Aorta (tissue), 5 donors: Measurements from ENCODE around the gene TLCD3A. TPM values are rescaled to one million over a fixed set of nuclear protein-coding genes. Genes with fewer than 3 reads are reported as not detected.

ENCODE experiments used
- ATAC-seq: fragments of 200-7000 bp; cut with Tn5 transposase; one replicate; pipeline ENCODE4 v1.9.1; 2022; ENCODE audit warnings: moderate library complexity; ENCODE audit not compliant: low FRiP score
- DNase-seq, 2 donors: peaks; one replicate each; pipeline ENCODE4 v3.0.0-alpha.2; 2020
- H3K27ac ChIP-seq, 2 donors: one replicate each; pipeline ENCODE4 v1.5.1; 2013; ENCODE audit warnings: low read length in 2 of 2, mild to moderate bottlenecking in 2 of 2, moderate library complexity in 2 of 2, control low read depth in 1 of 2, inconsistent platforms in 1 of 2, low read depth in 1 of 2
- H3K27me3 ChIP-seq, 2 donors: one replicate each; pipeline ENCODE4 v1.6.1; 2013; ENCODE audit warnings: control low read depth in 1 of 2, low read length in 1 of 2, mild to moderate bottlenecking in 1 of 2, moderate library complexity in 1 of 2; ENCODE audit not compliant: insufficient read depth in 2 of 2, control insufficient read depth in 1 of 2
- H3K36me3 ChIP-seq, 2 donors: one replicate each; pipeline ENCODE4 v1.6.1; 2013; ENCODE audit warnings: control low read depth in 1 of 2, low read length in 1 of 2, mild to moderate bottlenecking in 1 of 2; ENCODE audit not compliant: insufficient read depth in 2 of 2, control insufficient read depth in 1 of 2
- H3K4me1 ChIP-seq, 2 donors: one replicate each; pipeline ENCODE4 v1.6.1; 2013; ENCODE audit warnings: low read length in 2 of 2, control low read depth in 1 of 2, mild to moderate bottlenecking in 1 of 2, moderate library complexity in 1 of 2; ENCODE audit not compliant: insufficient read depth in 2 of 2, control insufficient read depth in 1 of 2
- H3K4me3 ChIP-seq, 2 donors: one replicate each; pipeline ENCODE4 v1.5.1; 2013; ENCODE audit warnings: low read length in 2 of 2, control low read depth in 1 of 2, mild to moderate bottlenecking in 1 of 2
- H3K9me3 ChIP-seq: one replicate; pipeline ENCODE4 v1.6.1; 2013; ENCODE audit warnings: mild to moderate bottlenecking, low read length; ENCODE audit not compliant: control insufficient read depth
- WGBS, 2 donors: extraction: QIAGEN DNeasy Blood & Tissue Kit; methylation state at CpG; one replicate each; pipeline ENCODE4 v1.1.7; 2013; 5-methylcytosine and 5-hydroxymethylcytosine counted together
- intact Hi-C, 2 donors: fragments of 100-400 bp; cut with DNase I; formaldehyde crosslinking; loops; one replicate each; pipeline versions ENCODE4 v1.14.2 to v1.15.0; 2022
- polyA plus RNA-seq, 2 donors: library from polyadenylated mRNA; stranded (reverse); fragments of 200-250 nt; gene quantifications; one replicate each; pipeline ENCODE4 v1.2.3, GENCODE V29; 2013
- total RNA-seq, 2 donors: library from RNA; stranded (reverse); fragmentation: NEBNext Ultra II Directional; extraction: Animal tissue kit (Norgen Biotek cat#: 25700); gene quantifications; one replicate each; pipeline ENCODE4 v1.2.1, GENCODE V29; 2021
- donor health status: healthy with polysubstance abuse.
- donor health status: Bipolar disorder and iron deficiency.
- donor health status: DM: no; HTN: no; CAD: no.
- donor health status: DM: no; HTN: no; CAD: no.
- donor health status: DM: yes; HTN: yes; CAD: no.

The TLCD3A gene
- total and polyA plus RNA-seq, 4 donors: 2.8 to 11.1 (median 6.2) TPM

DNA sequence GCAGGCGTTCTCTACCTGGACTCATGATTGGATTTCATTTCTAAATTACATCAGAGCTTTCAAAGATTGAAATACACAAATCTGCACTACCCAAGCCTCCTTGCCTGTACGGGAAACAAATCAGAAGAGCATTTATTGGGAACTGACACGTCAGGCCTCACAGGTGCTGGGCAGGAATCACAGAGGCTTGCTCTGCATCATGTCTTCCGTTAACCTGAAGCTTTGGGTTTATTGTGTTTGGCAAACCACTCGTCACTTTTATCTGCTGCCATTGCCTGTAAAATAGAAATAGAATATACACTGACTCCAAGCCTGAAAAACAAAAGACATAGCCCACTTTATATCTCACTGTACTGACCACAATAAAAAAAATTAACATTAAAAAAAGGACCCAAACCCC is 27.6 kb downstream of the TLCD3A start:
- WGBS, 2 donors: 73 to 75% methylated on average over 5 of the region's 5 CpGs
- H3K36me3 ChIP-seq: peaks cover 2 to 6% of the 10 kb centered on the region in 2 donors
- H3K4me3 ChIP-seq: no peak overlapping the region
- H3K27me3 ChIP-seq: no peaks in the 10 kb centered on the region
- H3K27ac ChIP-seq: no peak overlapping the region
- no peaks in the 10 kb centered on the region for H3K9me3 ChIP-seq
- DNase-seq (no peak), ATAC-seq (no peak)
- intact Hi-C loops: no loop called here
- H3K4me1 ChIP-seq: no peaks in the 10 kb centered on the region

DNA sequence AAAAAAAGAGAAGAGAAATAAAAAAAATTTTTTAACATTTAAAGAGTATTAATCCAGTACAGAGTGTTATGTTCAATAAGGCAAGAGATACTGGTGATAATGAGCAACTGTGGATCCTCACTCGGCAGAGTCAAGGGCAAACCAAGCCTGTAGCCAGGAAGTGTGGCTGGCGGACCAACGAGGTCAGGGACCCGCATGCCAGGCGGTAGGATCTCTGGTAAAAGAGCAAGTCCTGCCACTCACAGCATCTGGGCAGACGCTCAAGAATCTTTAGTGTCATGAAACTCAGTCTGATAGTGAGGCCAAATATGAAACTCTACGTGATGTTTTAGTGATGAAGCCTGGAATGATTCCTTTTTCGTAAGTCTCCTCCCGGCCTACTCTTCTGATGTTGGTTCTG is 28.0 kb downstream of the TLCD3A start:
- DNase-seq (no peak), ATAC-seq (no peak)
- H3K27ac ChIP-seq: no peak overlapping the region
- no peaks in the 10 kb centered on the region for H3K27me3 ChIP-seq
- intact Hi-C loops: no loop called here
- H3K36me3 ChIP-seq: peaks cover 6 to 8% of the 10 kb centered on the region in 2 donors
- 81 to 83% methylated on average over 9 of the region's 9 CpGs for WGBS, 2 donors
- H3K4me1 ChIP-seq: no peaks in the 10 kb centered on the region
- H3K4me3 ChIP-seq: no peak overlapping the region
- no peaks in the 10 kb centered on the region for H3K9me3 ChIP-seq

DNA sequence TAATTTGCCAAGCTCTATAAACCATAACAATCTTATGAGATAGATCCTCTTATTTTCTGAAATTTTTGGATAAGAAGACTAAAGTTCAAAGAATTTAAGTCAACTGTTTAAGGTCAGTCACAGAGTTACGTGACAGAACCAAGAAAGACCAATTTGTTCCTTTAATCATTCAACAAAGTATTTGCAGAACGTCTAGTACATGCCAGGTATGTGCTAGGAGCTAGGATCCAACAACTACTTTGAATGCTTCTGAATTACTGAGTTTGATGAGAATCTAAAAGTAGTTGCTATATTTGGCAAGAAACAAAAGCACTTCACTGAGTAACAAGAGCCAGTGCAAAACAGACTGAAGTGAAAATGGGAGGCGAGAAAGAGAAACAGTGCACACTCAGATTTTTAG is 34.7 kb downstream of the TLCD3A start:
- no peaks in the 10 kb centered on the region for H3K9me3 ChIP-seq
- no peaks in the 10 kb centered on the region for H3K4me1 ChIP-seq
- WGBS, 2 donors: 14 to 45% methylated on average over 3 of the region's 3 CpGs
- intact Hi-C loops: no loop called here
- no peak for ATAC-seq
- DNase-seq: no peak
- no peak overlapping the region for H3K4me3 ChIP-seq
- H3K27ac ChIP-seq: no peak overlapping the region
- H3K36me3 ChIP-seq: peaks cover 4 to 9% of the 10 kb centered on the region in 2 donors
- H3K27me3 ChIP-seq: no peaks in the 10 kb centered on the region

DNA sequence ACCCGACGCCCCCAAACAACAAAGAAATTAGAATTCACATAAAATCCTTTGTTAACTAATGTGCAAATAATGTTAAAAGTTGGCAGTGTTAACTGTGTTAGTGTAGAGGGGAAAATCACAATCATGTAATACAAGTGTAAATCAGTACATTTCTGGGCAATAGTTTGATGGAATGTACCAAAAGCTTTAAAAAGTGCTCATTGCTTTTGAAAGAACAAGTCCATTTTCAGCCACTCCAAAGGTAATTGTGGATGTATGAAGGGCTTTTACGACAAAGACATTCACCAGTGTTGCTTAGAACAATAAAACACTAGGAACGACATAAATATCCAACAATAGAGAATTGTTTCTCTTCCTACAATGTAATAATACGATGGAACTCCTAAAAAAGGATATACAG is 40.6 kb downstream of the TLCD3A start:
- no peak overlapping the region for H3K4me3 ChIP-seq
- peaks cover 3 to 9% of the 10 kb centered on the region in 2 donors for H3K36me3 ChIP-seq
- intact Hi-C loops: no loop called here
- WGBS, 2 donors: 86 to 87% methylated on average over 5 of the region's 5 CpGs
- no peaks in the 10 kb centered on the region for H3K27me3 ChIP-seq
- DNase-seq: no peak
- no peak overlapping the region for H3K27ac ChIP-seq
- ATAC-seq: no peak
- no peaks in the 10 kb centered on the region for H3K9me3 ChIP-seq
- no peaks in the 10 kb centered on the region for H3K4me1 ChIP-seq

- peak in 1 of 2 donors; percentile 33 for DNase-seq
- no peak for ATAC-seq
- H3K27me3 ChIP-seq: no peaks in the 10 kb centered on the region
- intact Hi-C loops: no loop called here
- peaks cover 3 to 9% of the 10 kb centered on the region in 2 donors for H3K36me3 ChIP-seq
- H3K9me3 ChIP-seq: no peaks in the 10 kb centered on the region
- no peak overlapping the region for H3K4me3 ChIP-seq
- H3K27ac ChIP-seq: no peak overlapping the region
- no peaks in the 10 kb centered on the region for H3K4me1 ChIP-seq
- 62 to 66% methylated on average over 14 of the region's 14 CpGs for WGBS, 2 donors
Observed at GRCh38 chr17:773467-774312, 41.3 kb downstream of the TLCD3A start.

GRCh38 chr17:774313-774584 is 41.9 kb downstream of the TLCD3A start:
- no peak for ATAC-seq
- H3K4me3 ChIP-seq: no peak overlapping the region
- WGBS, 2 donors: 86 to 87% methylated on average over 5 of the region's 5 CpGs
- peaks cover 3 to 9% of the 10 kb centered on the region in 2 donors for H3K36me3 ChIP-seq
- no peaks in the 10 kb centered on the region for H3K9me3 ChIP-seq
- no peaks in the 10 kb centered on the region for H3K4me1 ChIP-seq
- H3K27ac ChIP-seq: no peak overlapping the region
- H3K27me3 ChIP-seq: no peaks in the 10 kb centered on the region
- intact Hi-C loops: no loop called here
- peak in 1 of 2 donors; percentile 13 for DNase-seq

DNA sequence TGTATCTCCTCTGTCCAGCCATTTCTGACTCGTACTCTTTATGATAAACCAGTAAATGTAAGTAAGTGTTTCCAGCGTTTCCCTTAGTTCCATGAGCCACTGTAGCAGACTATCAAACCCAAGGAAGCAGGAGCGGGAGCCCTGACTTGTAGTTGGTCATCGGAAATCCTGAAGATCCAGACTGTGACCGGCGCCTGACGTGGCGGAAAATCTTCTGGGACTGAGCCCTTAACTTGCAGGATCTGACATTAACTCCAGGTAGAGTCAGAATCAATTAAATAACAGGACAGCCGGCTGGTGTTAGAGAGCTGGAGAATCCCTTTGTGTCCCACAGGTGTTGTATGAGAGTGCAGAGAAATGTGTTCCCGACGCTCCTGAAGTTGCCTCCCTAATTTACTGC is 45.7 kb downstream of the TLCD3A start:
- no peaks in the 10 kb centered on the region for H3K9me3 ChIP-seq
- no peak overlapping the region for H3K4me3 ChIP-seq
- H3K27ac ChIP-seq: no peak overlapping the region
- intact Hi-C loops: no loop called here
- H3K4me1 ChIP-seq: no peaks in the 10 kb centered on the region
- ATAC-seq (no peak), DNase-seq (no peak)
- 91 to 92% methylated on average over 11 of the region's 11 CpGs for WGBS, 2 donors
- H3K36me3 ChIP-seq: peaks cover 0 to 9% of the 10 kb centered on the region in 2 donors
- H3K27me3 ChIP-seq: no peaks in the 10 kb centered on the region

GRCh38 chr17:781805-782731 is 49.7 kb downstream of the TLCD3A start, which contains the start of the genes GLOD4 and MRM3:
TSS of gene GLOD4 (minus strand) at chr17:782280. CDS start at chr17:782255, 25 bp downstream.
TSS of gene MRM3 (plus strand) at chr17:782353. CDS start at chr17:782379, 26 bp downstream.
- Histone ChIP-seq H3K9me3 (no peaks in the 10 kb centered on the region), H3K4me3 (peak within 1 kb of the TSS; percentile 62 to 71), H3K36me3 (no peaks in the 10 kb centered on the region), H3K4me1 (peaks cover 0 to 4% of the 10 kb centered on the region in 2 donors), H3K27me3 (no peaks in the 10 kb centered on the region), H3K27ac (peak within 1 kb of the TSS in 1 of 2 donors; percentile 1)
- WGBS, 2 donors: 0% methylated on average over 87 of the region's 87 CpGs
- ATAC-seq (peak; percentile 98), DNase-seq (peak; percentile 95 to 98)
- intact Hi-C loops: no loop called here
